Inferior parietal cortex (tissue), 1 donor: Measurements from ENCODE around the gene PDZD8.
A peak's percentile ranks its signal among the peaks of the same experiment; 100 is the strongest.

ENCODE experiments used
- DNase-seq: peaks from one replicate; pipeline ENCODE4 v3.0.0-alpha.2; 2016; ENCODE audit errors: extremely low spot score

PDZD8 gene

GRCh38 chr10:117398029-117398428 is 22.8 kb upstream of the PDZD8 start:
- DNase-seq: no peak

GRCh38 chr10:117391436-117392205 is 16.4 kb upstream of the PDZD8 start:
- no peak for DNase-seq

GRCh38 chr10:117390420-117390819 is 15.2 kb upstream of the PDZD8 start:
- no peak for DNase-seq

- no peak for DNase-seq
Observed at GRCh38 chr10:117386805-117387204, 11.6 kb upstream of the PDZD8 start.

GRCh38 chr10:117382861-117383260 is 7.6 kb upstream of the PDZD8 start:
- no peak for DNase-seq

- DNase-seq: no peak
Observed at GRCh38 chr10:117374506-117375359, 507 bp downstream of the PDZD8 start.

- peak; percentile 38 for DNase-seq
Observed at GRCh38 chr10:117373823-117374505, 1.3 kb downstream of the PDZD8 start.

GRCh38 chr10:117370205-117370604 is 5.0 kb downstream of the PDZD8 start:
- DNase-seq: no peak

GRCh38 chr10:117367718-117368117 is 7.5 kb downstream of the PDZD8 start:
- no peak for DNase-seq

- no peak for DNase-seq
Observed at GRCh38 chr10:117366741-117367140, 8.5 kb downstream of the PDZD8 start.

- no peak for DNase-seq
Observed at GRCh38 chr10:117365612-117366011, 9.6 kb downstream of the PDZD8 start.

- no peak for DNase-seq
Observed at GRCh38 chr10:117364110-117364960, 10.9 kb downstream of the PDZD8 start.

- no peak for DNase-seq
Observed at GRCh38 chr10:117363028-117363427, 12.2 kb downstream of the PDZD8 start.

- no peak for DNase-seq
Observed at GRCh38 chr10:117362313-117362712, 12.9 kb downstream of the PDZD8 start.

GRCh38 chr10:117360994-117361667 is 14.1 kb downstream of the PDZD8 start:
- DNase-seq: no peak

GRCh38 chr10:117360016-117360415 is 15.2 kb downstream of the PDZD8 start:
- no peak for DNase-seq

GRCh38 chr10:117355072-117355471 is 20.2 kb downstream of the PDZD8 start:
- DNase-seq: no peak

GRCh38 chr10:117353684-117354083 is 21.6 kb downstream of the PDZD8 start:
- no peak for DNase-seq

GRCh38 chr10:117352724-117353123 is 22.5 kb downstream of the PDZD8 start:
- no peak for DNase-seq

GRCh38 chr10:117351996-117352395 is 23.2 kb downstream of the PDZD8 start:
- no peak for DNase-seq

GRCh38 chr10:117351558-117351957 is 23.7 kb downstream of the PDZD8 start:
- DNase-seq: no peak
